NCI-H345 (cell line): ENCODE data around the gene CKMT2.

Experiments
- DNase-seq: peaks from one replicate; lab custom pipeline; 2025; lab: John Stamatoyannopoulos, UW

The CKMT2 gene

DNA sequence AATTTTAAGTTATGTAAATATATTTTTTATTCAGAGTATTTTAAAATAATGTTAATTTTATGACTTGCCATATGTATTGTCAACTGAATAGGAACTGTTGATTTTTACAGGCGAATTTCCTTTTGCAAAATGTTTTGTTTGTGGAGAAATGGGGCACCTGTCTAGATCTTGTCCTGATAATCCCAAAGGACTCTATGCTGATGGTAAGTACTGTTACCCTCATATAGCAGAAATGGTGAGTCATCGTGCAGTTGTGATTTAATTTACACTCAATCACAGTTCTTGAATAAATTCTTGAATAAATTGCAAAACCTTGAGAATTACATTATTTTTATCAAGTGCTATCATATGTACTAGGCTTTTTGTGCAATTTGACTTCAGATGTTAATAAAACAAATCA, 75.7 kb downstream of the CKMT2 start:
- no peak for DNase-seq

DNA sequence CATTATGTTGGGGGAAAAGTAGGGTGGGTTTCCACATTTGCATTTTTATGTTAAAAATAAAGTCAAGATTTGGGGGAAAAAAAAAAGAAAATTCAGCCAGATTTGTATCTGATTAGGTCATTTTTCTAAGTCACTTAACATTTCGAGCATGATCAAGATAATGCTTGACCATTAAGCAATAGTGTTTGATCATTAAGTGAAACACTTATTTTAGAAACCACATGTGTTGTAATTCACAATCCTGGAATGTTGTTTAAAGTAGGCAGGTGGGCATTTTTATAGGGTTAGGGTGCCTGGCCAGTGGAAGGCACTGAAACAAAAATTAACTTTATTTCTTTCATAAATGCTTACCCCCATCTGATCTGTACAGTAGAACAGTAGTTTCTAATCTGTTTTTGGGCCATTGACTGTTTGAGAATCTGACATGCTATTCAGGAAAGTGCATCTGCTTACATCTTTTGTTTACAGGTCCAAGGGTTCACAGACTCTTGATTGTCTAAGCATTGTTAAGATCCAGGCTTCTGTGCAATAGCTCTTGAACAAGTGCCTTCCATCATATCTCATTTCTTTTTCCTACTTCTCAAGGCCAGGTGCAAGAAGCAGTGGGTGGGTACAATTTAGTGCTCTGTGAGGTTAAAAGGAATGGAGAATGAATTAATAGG, 77.4 kb downstream of the CKMT2 start:
- DNase-seq = no peak

DNA sequence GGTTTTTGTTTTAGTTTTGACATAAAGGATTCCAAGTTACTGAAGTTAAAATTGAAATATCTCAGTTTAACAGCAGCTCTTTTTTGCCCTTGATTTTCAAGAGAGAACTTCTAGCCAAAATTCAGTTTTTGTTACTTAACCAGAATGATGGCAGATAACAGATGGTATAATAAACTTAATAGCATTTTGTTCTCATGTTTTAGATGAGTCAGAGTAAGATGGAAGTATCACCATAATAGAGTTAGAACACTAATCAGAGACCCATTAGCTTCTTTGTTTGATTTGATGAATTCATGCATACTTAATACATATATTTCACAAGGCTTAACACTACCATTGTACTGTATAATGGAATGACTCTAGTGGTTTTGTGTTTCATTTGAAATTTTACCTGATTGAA, 80.2 kb downstream of the CKMT2 start:
- no peak for DNase-seq

DNA sequence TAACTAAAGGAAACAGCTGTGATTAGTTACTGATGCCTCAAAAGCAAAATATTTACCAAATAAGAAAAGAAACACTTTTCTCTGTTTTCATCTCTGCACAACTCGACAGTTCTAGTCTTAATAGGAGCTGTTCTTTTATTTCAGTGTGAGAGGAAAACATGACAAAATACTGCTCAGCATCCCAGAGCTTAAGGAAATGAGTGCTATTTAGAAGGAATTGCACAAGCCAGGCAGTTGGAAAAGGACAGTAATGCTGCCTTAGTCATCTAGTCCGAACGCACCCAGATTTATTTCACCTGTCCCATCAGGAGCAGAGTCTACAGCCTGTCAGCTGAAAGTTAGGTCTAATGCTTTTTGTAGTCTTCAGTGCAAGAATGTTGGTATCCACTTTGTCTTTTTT, 80.6 kb downstream of the CKMT2 start:
- no peak for DNase-seq

DNA sequence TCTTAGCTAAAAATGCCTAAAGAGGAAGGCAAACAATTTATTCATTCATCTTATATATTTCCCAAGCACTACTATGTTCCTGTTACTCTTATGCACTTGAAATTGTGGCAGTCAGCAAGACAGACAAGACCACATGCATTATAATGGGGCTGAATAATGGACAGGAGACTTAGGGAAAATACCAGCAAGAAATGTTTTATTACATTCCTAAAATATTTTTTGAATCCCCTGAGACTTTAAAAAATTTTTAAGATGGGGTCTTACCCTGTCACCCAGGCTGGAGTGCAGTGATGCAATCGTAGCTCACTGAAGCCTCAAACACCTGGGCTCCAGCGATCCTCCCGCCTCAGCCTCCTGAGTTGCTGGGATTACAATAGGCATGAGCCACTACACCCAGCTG, 81.5 kb downstream of the CKMT2 start:
- no peak for DNase-seq

DNA sequence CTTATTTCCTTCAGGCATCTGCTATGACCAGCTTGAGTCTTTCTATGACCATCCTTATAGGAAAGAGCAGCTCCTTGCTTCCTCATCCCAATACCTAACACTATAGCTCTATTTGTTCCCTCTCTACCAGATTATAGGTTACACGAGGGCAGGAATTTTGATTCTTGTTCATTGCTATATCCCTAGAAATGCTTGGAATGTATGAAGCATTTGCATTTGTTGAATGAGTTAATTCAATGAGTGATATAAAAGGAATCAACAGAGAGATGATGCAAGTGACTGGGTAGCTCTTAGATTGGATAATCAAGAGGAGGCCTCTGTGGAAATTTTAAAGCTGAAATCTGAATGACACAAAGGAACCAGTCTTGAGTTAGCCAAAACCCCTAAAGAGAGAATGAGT, 82.2 kb downstream of the CKMT2 start:
- no peak for DNase-seq

DNA sequence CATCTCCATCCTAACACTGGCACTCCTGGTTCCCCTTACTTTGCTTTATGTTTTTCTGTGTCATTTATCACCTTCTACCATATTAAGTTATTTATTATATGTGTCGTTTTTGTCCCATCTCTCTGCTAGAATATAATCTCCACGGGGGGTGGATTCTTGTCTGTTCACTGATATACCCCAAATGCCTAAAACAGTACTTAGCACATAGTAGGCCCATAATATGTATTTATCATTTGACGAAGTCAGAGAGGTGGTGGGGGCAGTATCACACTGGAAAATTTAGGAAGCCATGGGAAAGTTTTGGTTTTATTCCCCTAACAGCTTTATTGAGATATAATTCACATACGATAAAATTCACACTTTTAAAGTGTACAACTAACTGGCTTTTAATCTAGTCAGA, 82.7 kb downstream of the CKMT2 start:
- no peak for DNase-seq
